ENCODE results near the gene BICDL2.

DNA sequence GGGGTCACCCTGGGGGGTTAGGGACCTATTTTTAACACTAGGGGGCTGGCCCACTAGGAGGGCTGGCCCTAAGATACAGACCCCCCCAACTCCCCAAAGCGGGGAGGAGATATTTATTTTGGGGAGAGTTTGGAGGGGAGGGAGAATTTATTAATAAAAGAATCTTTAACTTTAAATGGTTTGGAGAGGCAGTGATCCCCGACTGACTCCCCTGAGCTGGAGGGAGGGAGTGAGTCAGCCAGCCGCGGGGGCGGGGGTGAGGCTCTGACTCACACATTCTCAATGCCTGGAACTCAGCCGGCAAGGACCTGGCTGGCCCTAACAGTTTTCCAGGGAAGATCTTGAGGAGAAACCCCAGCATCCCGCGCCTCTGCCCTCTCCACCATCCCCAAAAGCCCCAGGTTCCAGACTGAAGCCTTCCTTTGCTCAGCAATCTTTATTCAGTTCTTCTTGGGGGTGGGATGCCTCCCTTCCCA lies 14.5 kb downstream of the BICDL2 start:
- TF ChIP-seq, protein P1, sequence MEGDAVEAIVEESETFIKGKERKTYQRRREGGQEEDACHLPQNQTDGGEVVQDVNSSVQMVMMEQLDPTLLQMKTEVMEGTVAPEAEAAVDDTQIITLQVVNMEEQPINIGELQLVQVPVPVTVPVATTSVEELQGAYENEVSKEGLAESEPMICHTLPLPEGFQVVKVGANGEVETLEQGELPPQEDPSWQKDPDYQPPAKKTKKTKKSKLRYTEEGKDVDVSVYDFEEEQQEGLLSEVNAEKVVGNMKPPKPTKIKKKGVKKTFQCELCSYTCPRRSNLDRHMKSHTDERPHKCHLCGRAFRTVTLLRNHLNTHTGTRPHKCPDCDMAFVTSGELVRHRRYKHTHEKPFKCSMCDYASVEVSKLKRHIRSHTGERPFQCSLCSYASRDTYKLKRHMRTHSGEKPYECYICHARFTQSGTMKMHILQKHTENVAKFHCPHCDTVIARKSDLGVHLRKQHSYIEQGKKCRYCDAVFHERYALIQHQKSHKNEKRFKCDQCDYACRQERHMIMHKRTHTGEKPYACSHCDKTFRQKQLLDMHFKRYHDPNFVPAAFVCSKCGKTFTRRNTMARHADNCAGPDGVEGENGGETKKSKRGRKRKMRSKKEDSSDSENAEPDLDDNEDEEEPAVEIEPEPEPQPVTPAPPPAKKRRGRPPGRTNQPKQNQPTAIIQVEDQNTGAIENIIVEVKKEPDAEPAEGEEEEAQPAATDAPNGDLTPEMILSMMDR (IDR thresholded peaks at IDR 0.05): no peak
- TF ChIP-seq ZFX (IDR thresholded peaks at IDR 0.05; ENCODE audit: borderline replicate concordance): no peak

Data from 22Rv1 (cell line).